Neural cell (in vitro differentiated cells): ENCODE measurements around the gene ADGRG3. TPM values are rescaled to one million over a fixed set of nuclear protein-coding genes. Genes with fewer than 3 reads are reported as not detected.

Experiments used
- H2AFZ ChIP-seq: fragments of 200-600, 300-800 bp; sonication (generic), shearing (Covaris generic); 2 replicates; pipeline ENCODE4 v1.6.0; 2014; ENCODE audit warnings: low read depth, mild to moderate bottlenecking, antibody characterized with exemption, low read length, moderate library complexity
- H3F3A ChIP-seq: fragments of 200-600 bp; shearing (Covaris generic); 2 replicates; pipeline ENCODE4 v1.6.1; 2016; ENCODE audit warnings: mild to moderate bottlenecking, moderate library complexity, mixed read lengths, antibody characterized with exemption, low read length; ENCODE audit not compliant: insufficient read depth, poor library complexity, severe bottlenecking
- H3K27ac ChIP-seq: fragments of 200-600, 300-800 bp; sonication (generic), shearing (Covaris generic); 2 replicates; pipeline ENCODE4 v1.5.1; 2014; ENCODE audit warnings: mild to moderate bottlenecking, low read length, moderate library complexity
- H3K27me3 ChIP-seq: fragments of 300-800, 200-600 bp; sonication (generic), shearing (Covaris generic); 2 replicates; pipeline ENCODE4 v1.6.0; 2014; ENCODE audit warnings: mild to moderate bottlenecking, low read depth, low read length, moderate library complexity; ENCODE audit not compliant: insufficient read depth
- H3K36me3 ChIP-seq: fragments of 300-800, 200-600 bp; sonication (generic), shearing (Covaris generic); 2 replicates; pipeline ENCODE4 v1.5.1; 2014; ENCODE audit warnings: mild to moderate bottlenecking, antibody characterized with exemption, low read length, moderate library complexity; ENCODE audit not compliant: insufficient read depth
- H3K4me2 ChIP-seq: fragments of 300-800, 200-600 bp; sonication (generic), shearing (Covaris generic); 2 replicates; pipeline ENCODE4 v1.6.0; 2014; ENCODE audit warnings: mild to moderate bottlenecking, low read length
- H3K4me3 ChIP-seq: fragments of 300-800, 200-600 bp; sonication (generic), shearing (Covaris generic); 2 replicates; pipeline ENCODE4 v1.5.1; 2014; ENCODE audit warnings: mild to moderate bottlenecking, low read length, moderate library complexity
- H3K79me2 ChIP-seq: fragments of 200-600 bp; shearing (Covaris generic); replicated peaks from 2 replicates; pipeline ENCODE4 v1.6.0; 2014; ENCODE audit warnings: mild to moderate bottlenecking, low read length, moderate library complexity; ENCODE audit not compliant: insufficient read depth
- H3K9ac ChIP-seq: fragments of 300-800, 200-600 bp; sonication (generic), shearing (Covaris generic); 2 replicates; pipeline ENCODE4 v1.6.1; 2016; ENCODE audit warnings: mild to moderate bottlenecking, low read length, mixed read lengths
- H3K9me2 ChIP-seq: fragments of 200-600 bp; shearing (Covaris generic); 2 replicates; pipeline ENCODE4 v1.6.1; 2016; ENCODE audit warnings: mild to moderate bottlenecking, low read length, mixed read lengths; ENCODE audit not compliant: insufficient read depth
- H3K9me3 ChIP-seq: fragments of 200-600, 300-800 bp; sonication (generic), shearing (Covaris generic); 2 replicates; pipeline ENCODE4 v1.6.1; 2016; ENCODE audit warnings: mild to moderate bottlenecking, mixed run types, low read length, moderate library complexity, mixed read lengths
- H4K20me1 ChIP-seq: fragments of 200-600 bp; shearing (Covaris generic); 2 replicates; pipeline ENCODE4 v1.6.1; 2016; ENCODE audit warnings: mild to moderate bottlenecking, mixed run types; ENCODE audit not compliant: insufficient read depth
- CTCF ChIP-seq: fragments of 450-650 bp; IDR thresholded peaks from 2 replicates; pipeline ENCODE4 v1.5.1; 2014; ENCODE audit warnings: antibody characterized with exemption, mild to moderate bottlenecking, moderate library complexity; ENCODE audit not compliant: poor library complexity, severe bottlenecking
- EP300 ChIP-seq: fragments of 450-650 bp; conservative IDR thresholded peaks from 2 replicates; pipeline ENCODE4 v1.6.1; 2014; ENCODE audit warnings: antibody characterized with exemption, mild to moderate bottlenecking, moderate library complexity; ENCODE audit not compliant: poor library complexity, severe bottlenecking
- EZH2 ChIP-seq: fragments of 200-600, 300-800 bp; shearing (Covaris generic), sonication (generic); IDR thresholded peaks from 2 replicates; pipeline ENCODE4 v1.6.1; 2014; ENCODE audit warnings: antibody characterized with exemption, low read length, borderline replicate concordance, mild to moderate bottlenecking; ENCODE audit not compliant: insufficient read depth, poor library complexity, severe bottlenecking
- MXI1 ChIP-seq: fragments of 450-650 bp; conservative IDR thresholded peaks from 2 replicates; pipeline ENCODE4 v1.6.1; 2014; ENCODE audit warnings: antibody characterized with exemption, mild to moderate bottlenecking; ENCODE audit not compliant: poor library complexity, severe bottlenecking
- POLR2AphosphoS5 ChIP-seq: IDR thresholded peaks from 2 replicates; pipeline ENCODE4 v1.6.1; 2012
- RAD21 ChIP-seq: fragments of 450-650 bp; conservative IDR thresholded peaks from 2 replicates; pipeline ENCODE4 v1.6.1; 2014; ENCODE audit warnings: antibody characterized with exemption, mild to moderate bottlenecking, moderate library complexity
- REST ChIP-seq: IDR thresholded peaks from 2 replicates; pipeline ENCODE4 v1.6.1; 2012; ENCODE audit warnings: borderline replicate concordance
- SMC3 ChIP-seq: fragments of 450-650 bp; conservative IDR thresholded peaks from 2 replicates; pipeline ENCODE4 v1.6.1; 2014; ENCODE audit warnings: antibody characterized with exemption, mild to moderate bottlenecking, moderate library complexity; ENCODE audit not compliant: poor library complexity
- TAF1 ChIP-seq: IDR thresholded peaks from 2 replicates; pipeline ENCODE4 v1.6.1; 2012; ENCODE audit warnings: low read depth
- polyA plus RNA-seq: library from polyadenylated mRNA; depleted of rRNA; stranded (reverse); fragments of >200 nt; gene quantifications from 2 replicates; pipeline ENCODE4 v1.2.3, GENCODE V29; 2014

Gene ADGRG3
- polyA plus RNA-seq, 1 donor from 2014 or later, result 0.62 TPM

- Histone ChIP-seq H3K27me3 (no peaks in the 10 kb centered on the region), H3K27ac (no peak overlapping the region), H3F3A (no peaks in the 10 kb centered on the region), H3K9me2 (no peaks in the 10 kb centered on the region), H3K36me3 (no peaks in the 10 kb centered on the region), H3K79me2 (no peaks in the 10 kb centered on the region), H3K4me2 (no peak overlapping the region), H3K9ac (no peak overlapping the region), H3K9me3 (no peaks in the 10 kb centered on the region), H2AFZ (no peak overlapping the region), H4K20me1 (no peaks in the 10 kb centered on the region), H3K4me3 (no peak overlapping the region)
- TF ChIP-seq EP300 (no peak), SMC3 (no peak), REST (no peak), POLR2AphosphoS5 (no peak), RAD21 (no peak), CTCF (no peak)
Observed at GRCh38 chr16:57672416-57672815, 4.3 kb downstream of the ADGRG3 start.

- Histone ChIP-seq H3K36me3 (no peaks in the 10 kb centered on the region), H3F3A (no peaks in the 10 kb centered on the region), H3K9me3 (no peaks in the 10 kb centered on the region), H3K9ac (no peak overlapping the region), H3K27ac (no peak overlapping the region), H4K20me1 (no peaks in the 10 kb centered on the region), H2AFZ (no peak overlapping the region), H3K79me2 (no peaks in the 10 kb centered on the region), H3K4me2 (no peak overlapping the region), H3K9me2 (no peaks in the 10 kb centered on the region), H3K27me3 (no peaks in the 10 kb centered on the region), H3K4me3 (no peak overlapping the region)
- TF ChIP-seq RAD21 (no peak), CTCF (no peak), TAF1 (no peak), EP300 (no peak), EZH2 (no peak), REST (no peak), MXI1 (no peak), POLR2AphosphoS5 (no peak), SMC3 (no peak)
Observed at GRCh38 chr16:57672824-57673223, 4.7 kb downstream of the ADGRG3 start.
